Effector memory CD4-positive, alpha-beta T cell (primary cell): ENCODE data around the gene GPR32.
"Not testable (repeated sequence)": the region's sequence is repeated elsewhere in the genome, so short reads cannot be mapped to it uniquely, and the experiment has no call there.

Source experiments
- DNase-seq, 3 donors: peaks; one replicate each; pipeline ENCODE4 v3.0.0-alpha.2; 2020
- H3K27ac ChIP-seq: 2 replicates; pipeline ENCODE4 v1.7.0; 2013; ENCODE audit warnings: mild to moderate bottlenecking, low read length, moderate library complexity; ENCODE audit not compliant: insufficient read depth, poor library complexity, severe bottlenecking
- H3K27me3 ChIP-seq: replicated peaks from 2 replicates; pipeline ENCODE4 v1.7.0; 2013; ENCODE audit warnings: mild to moderate bottlenecking, low read length; ENCODE audit not compliant: insufficient read depth, control insufficient read depth, poor library complexity, severe bottlenecking
- H3K36me3 ChIP-seq: 2 replicates; pipeline ENCODE4 v1.7.0; 2013; ENCODE audit warnings: mild to moderate bottlenecking, low read length, moderate library complexity; ENCODE audit not compliant: control insufficient read depth, insufficient read depth
- H3K4me1 ChIP-seq: 2 replicates; pipeline ENCODE4 v1.7.0; 2013; ENCODE audit warnings: low read length, mild to moderate bottlenecking; ENCODE audit not compliant: control insufficient read depth, insufficient read depth, poor library complexity, severe bottlenecking
- H3K4me3 ChIP-seq: 2 replicates; pipeline ENCODE4 v1.7.0; 2013; ENCODE audit warnings: low read length, low read depth, mild to moderate bottlenecking; ENCODE audit not compliant: insufficient read depth, poor library complexity, severe bottlenecking
- H3K9me3 ChIP-seq: 2 replicates; pipeline ENCODE4 v1.7.0; 2013; ENCODE audit warnings: mild to moderate bottlenecking, low read length, moderate library complexity; ENCODE audit not compliant: control insufficient read depth

The GPR32 gene

DNA sequence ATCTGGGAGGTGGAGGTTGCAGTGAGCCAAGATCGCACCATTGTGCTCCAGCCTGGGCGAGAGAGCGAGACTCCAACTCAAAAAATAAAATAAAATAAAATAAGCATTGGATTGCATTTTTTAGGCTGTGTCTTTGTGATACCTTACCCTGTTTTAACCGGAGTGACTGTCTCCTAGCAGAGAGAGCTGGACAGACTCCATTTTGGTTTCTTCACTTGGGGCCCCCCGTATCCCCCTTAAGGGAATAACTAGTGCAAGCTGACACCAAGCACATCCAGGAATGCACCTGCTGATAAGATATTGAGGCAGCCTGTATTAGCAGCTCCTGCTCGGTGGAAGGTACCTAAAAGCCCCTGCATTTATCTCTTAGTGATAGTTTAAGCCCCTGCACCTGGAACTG lies 20.8 kb upstream of the GPR32 start:
- H3K27me3 ChIP-seq = no peaks in the 10 kb centered on the region
- no peak overlapping the region for H3K27ac ChIP-seq
- DNase-seq = no peak
- no peaks in the 10 kb centered on the region for H3K9me3 ChIP-seq
- no peaks in the 10 kb centered on the region for H3K36me3 ChIP-seq
- H3K4me1 ChIP-seq = no peaks in the 10 kb centered on the region
- no peak overlapping the region for H3K4me3 ChIP-seq

DNA sequence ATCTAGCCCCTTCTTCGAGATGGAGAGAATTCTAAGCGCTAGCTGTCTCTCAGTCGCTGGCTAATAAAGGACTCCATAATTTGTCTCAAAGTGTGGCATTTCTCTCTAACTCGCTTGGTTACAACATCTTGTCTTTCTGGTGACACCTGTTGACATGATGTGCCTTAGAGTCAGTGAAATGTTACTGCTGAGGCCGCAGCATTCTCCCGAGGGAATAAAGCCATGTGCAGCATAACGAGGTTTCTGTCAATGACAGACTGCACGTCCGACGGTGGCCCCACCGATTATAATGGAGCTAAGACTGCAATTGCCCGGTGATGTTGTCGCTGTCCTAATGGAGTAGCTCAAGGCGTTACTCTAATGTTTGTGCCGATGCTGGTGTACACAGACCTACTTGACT lies 20.3 kb upstream of the GPR32 start:
- no peak overlapping the region for H3K27ac ChIP-seq
- DNase-seq = no peak
- no peaks in the 10 kb centered on the region for H3K36me3 ChIP-seq
- H3K27me3 ChIP-seq = no peaks in the 10 kb centered on the region
- no peaks in the 10 kb centered on the region for H3K9me3 ChIP-seq
- H3K4me3 ChIP-seq = no peak overlapping the region
- H3K4me1 ChIP-seq = no peaks in the 10 kb centered on the region

DNA sequence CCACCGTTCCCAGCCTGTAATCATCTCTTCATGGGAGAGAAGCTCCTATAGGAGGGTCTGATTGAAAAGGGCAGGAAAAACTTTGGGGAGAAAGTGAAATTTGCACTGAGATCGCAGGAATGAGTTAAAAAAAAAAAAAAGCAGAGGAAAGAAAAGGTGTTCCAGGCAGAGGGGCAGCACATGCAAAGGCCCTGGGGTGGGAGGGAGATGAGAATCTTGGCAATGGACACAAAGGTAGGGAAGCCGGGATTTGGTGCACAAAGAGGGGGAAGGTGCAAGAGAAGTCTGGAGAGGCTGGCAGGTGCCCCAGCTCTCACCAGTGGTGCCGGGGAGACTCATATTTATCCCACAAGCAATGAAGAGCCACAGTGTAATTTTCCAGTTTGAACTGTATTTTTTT lies 16.4 kb upstream of the GPR32 start:
- Histone ChIP-seq H3K27ac (no peak overlapping the region), H3K4me1 (no peaks in the 10 kb centered on the region), H3K4me3 (no peak overlapping the region), H3K9me3 (no peaks in the 10 kb centered on the region), H3K36me3 (no peaks in the 10 kb centered on the region), H3K27me3 (no peaks in the 10 kb centered on the region)
- DNase-seq = no peak

DNA sequence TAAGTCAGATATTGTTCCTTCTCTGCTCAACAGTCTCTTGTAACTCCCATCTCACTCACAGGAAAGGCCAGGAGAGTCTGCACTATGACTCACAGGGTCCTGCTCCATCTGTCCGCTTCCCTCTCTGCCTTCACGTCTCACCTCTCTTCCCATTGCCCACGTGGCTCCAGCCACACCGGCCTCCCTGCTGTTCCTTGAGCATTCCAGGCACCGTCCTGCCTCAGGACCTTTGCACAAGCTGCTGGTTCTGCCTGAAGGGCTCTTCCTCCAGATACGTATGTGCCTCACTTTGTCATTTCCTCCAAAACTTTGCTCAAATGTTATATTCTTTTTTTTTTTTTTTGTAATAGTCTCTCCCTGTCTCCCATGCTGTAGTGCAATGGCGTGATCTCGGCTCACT lies 14.0 kb upstream of the GPR32 start:
- H3K4me3 ChIP-seq, H3K4me1 ChIP-seq, H3K27ac ChIP-seq, DNase-seq, H3K36me3 ChIP-seq, H3K27me3 ChIP-seq, H3K9me3 ChIP-seq: not testable (repeated sequence)

DNA sequence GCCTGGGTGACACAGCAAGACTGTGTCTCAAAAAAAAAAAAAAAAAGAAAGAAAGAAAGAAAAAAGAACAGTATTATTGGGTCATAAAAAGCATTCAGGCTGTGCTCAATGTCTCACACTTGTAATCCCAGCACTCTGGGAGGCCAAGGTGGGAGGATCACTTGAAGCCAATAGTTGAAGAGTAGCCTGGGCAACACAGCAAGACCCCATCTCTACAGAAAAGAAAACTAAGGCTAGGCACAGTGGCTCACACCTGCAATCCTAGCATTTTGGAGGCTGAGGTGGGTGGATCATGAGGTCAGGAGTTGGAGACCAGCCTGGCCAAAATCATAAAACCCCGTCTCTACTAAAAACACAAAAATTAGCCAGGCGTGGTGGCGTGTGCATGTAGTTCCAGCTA lies 12.6 kb upstream of the GPR32 start:
- H3K27ac ChIP-seq, H3K36me3 ChIP-seq, H3K27me3 ChIP-seq, H3K4me1 ChIP-seq, DNase-seq, H3K9me3 ChIP-seq, H3K4me3 ChIP-seq: not testable (repeated sequence)

DNA sequence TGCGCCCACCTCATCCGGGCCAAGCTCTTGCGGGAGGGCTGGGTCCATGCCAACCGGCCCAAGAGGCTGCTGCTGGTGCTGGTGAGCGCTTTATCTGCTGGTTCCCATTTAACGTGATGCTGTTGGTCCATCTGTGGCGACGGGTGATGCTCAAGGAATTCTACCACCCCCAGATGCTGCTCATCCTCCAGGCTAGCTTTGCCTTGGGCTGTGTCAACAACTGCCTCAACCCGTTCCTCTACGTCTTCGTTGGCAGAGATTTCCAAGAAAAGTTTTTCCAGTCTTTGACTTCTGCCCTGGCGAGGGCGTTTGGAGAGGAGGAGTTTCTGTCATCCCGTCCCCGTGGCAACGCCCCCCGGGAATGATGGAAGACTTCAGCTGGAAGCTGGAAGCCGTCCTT lies 11.2 kb upstream of the GPR32 start:
- H3K9me3 ChIP-seq, H3K4me3 ChIP-seq, H3K4me1 ChIP-seq, H3K27ac ChIP-seq, DNase-seq, H3K27me3 ChIP-seq, H3K36me3 ChIP-seq: not testable (repeated sequence)

DNA sequence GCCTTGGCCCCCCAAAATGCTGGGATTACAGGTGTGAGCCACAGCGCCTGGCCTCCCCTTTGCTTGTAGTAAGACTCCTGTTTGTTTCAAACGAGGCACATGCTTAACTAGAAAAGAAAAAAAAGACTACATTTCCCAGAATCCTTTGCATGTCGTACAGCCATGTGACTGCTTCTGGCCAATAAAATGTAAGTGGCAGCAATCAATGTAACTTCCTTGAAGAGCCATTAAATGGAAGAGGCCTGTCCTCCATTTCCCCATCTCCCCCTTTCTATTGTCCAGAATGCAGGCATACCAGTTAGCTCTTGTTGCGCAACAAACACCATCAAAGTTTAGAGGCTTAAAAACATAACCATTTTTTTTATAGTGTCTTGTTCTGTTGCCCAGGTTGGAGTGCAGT lies 10.4 kb upstream of the GPR32 start:
- Histone ChIP-seq H3K27me3 (no peaks in the 10 kb centered on the region), H3K4me1 (no peaks in the 10 kb centered on the region), H3K36me3 (no peaks in the 10 kb centered on the region), H3K27ac (no peak overlapping the region), H3K4me3 (no peak overlapping the region), H3K9me3 (no peaks in the 10 kb centered on the region)
- DNase-seq = no peak

DNA sequence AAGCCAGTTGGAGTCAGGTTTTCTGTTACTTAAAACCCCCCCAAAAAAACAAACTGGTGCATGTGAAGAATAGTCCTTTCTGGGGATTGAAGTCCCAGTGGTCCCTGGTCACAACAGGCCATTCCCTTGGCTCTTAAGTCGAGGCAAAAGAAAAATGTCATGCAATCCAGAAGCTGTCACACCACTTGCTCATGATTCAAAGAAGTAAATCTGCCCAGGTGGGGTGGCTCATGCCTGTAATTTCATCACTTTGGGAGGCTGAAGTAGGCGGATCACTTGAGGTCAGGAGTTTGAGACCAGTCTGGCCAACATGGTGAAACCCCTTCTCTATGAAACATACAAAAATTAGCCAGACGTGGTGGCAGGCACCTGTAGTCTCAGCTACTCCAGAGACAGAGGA lies 8.8 kb upstream of the GPR32 start:
- not testable (repeated sequence) for H3K27ac ChIP-seq, DNase-seq, H3K27me3 ChIP-seq, H3K9me3 ChIP-seq, H3K4me3 ChIP-seq, H3K36me3 ChIP-seq, H3K4me1 ChIP-seq

DNA sequence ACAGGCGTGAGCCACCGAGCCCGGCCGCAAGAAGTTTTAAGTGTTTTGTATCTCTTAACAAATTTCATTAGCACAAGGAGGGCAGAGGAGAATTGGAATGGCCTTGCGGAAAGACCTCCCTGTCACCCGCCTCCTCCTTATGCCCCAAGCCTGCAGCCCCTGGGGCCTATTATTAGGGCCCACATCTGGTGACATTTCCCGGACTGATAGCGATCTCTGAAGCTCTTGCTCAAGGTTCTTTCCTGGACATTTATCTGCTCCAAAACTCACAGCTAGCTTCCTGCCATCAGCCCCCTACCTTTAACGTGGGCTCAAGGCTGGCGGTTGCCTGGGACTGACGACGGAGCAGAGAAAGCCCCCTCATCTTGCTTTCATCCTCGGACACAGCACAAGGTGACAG lies 6.7 kb upstream of the GPR32 start:
- not testable (repeated sequence) for H3K9me3 ChIP-seq, H3K27me3 ChIP-seq, H3K4me3 ChIP-seq, H3K27ac ChIP-seq, H3K4me1 ChIP-seq, H3K36me3 ChIP-seq, DNase-seq

DNA sequence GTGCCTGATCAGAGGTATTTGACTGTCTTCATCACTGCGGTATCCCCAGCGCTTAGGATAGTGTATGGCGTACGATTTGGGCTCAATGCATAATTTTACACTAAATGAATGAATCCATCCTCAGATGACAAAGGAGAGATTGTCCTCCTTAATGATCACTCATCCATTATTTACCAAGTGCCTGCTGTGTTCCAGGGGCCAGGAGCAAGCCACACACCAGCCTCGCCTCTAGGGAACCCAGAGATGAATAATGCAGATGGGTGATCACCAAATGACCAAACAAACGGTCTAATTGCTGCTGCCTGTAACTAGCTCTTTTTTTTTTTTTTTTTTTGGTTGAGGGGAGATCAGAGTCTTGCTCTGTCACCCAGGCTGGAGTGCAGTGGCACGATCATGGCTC lies 5.9 kb upstream of the GPR32 start:
- Histone ChIP-seq H3K4me3 (no peak overlapping the region), H3K4me1 (no peaks in the 10 kb centered on the region), H3K27ac (no peak overlapping the region), H3K27me3 (no peaks in the 10 kb centered on the region), H3K9me3 (no peaks in the 10 kb centered on the region), H3K36me3 (no peaks in the 10 kb centered on the region)
- DNase-seq = no peak

DNA sequence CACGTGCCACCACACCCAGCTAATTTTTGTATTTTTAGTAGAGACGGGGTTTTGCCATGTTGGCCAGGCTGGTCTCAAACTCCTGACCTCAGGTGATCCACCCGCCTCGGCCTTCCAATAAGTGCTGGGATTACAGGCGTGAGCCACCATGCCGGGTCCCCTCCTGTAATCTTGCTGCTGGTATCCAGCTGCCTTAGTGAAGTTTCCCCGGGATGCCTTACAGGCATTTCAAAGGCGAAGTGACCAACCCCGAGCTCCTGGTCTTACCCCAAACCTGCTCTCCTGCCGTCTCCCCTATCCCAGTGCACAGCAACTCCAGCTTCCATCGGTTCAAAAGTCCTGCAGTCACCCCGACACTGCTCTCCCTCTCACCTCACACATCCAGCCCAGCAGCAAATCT lies 3.5 kb upstream of the GPR32 start:
- not testable (repeated sequence) for DNase-seq, H3K4me3 ChIP-seq, H3K36me3 ChIP-seq, H3K27me3 ChIP-seq, H3K4me1 ChIP-seq, H3K9me3 ChIP-seq, H3K27ac ChIP-seq
